Keratinocyte (primary cell): ENCODE measurements around the gene APEH. TPM values are rescaled to one million over a fixed set of nuclear protein-coding genes. Genes with fewer than 3 reads are reported as not detected.

Experiments used
- DNase-seq: peaks from one replicate; pipeline ENCODE4 v3.0.0-alpha.2; 2011; ENCODE audit warnings: low read depth, missing footprints, low spot score
- FAIRE-seq: peaks from 2 replicates; lab custom pipeline; 2011; peaks lifted over from hg19 to GRCh38; lab: Jason Lieb, UNC
- H2AFZ ChIP-seq: 2 replicates; pipeline ENCODE4 v1.6.0; 2012; ENCODE audit warnings: low read length, control low read depth, inconsistent platforms; ENCODE audit not compliant: control insufficient read depth
- H3K27ac ChIP-seq: 2 replicates; pipeline ENCODE4 v1.5.1; 2011; ENCODE audit warnings: low read length; ENCODE audit not compliant: control insufficient read depth, insufficient read depth
- H3K27me3 ChIP-seq: 3 replicates; pipeline ENCODE4 v1.6.0; 2011; ENCODE audit warnings: low read length; ENCODE audit not compliant: control insufficient read depth, insufficient read depth; ENCODE audit errors: extremely low read depth
- H3K36me3 ChIP-seq, 2 experiments: 2 replicates in 1 of 2; 3 replicates in 1 of 2; pipeline ENCODE4 v1.5.1; 2011; ENCODE audit warnings: low read length in 2 of 2, mild to moderate bottlenecking in 1 of 2; ENCODE audit not compliant: control insufficient read depth in 2 of 2, insufficient read depth in 2 of 2; ENCODE audit errors: extremely low read depth in 1 of 2
- H3K4me1 ChIP-seq: 3 replicates; pipeline ENCODE4 v1.5.1; 2011; ENCODE audit warnings: low read length; ENCODE audit not compliant: control insufficient read depth, insufficient read depth; ENCODE audit errors: extremely low read depth
- H3K4me2 ChIP-seq: 3 replicates; pipeline ENCODE4 v1.6.0; 2011; ENCODE audit warnings: low read depth, low read length; ENCODE audit not compliant: control insufficient read depth, insufficient read depth; ENCODE audit errors: extremely low read depth
- H3K4me3 ChIP-seq, 3 experiments: fragments of 200-600 bp in 1 of 3; sonication (generic) in 1 of 3; 2 replicates in 2 of 3; 3 replicates in 1 of 3; pipeline ENCODE4 v1.5.1; 2011 to 2016; ENCODE audit warnings: low read length in 3 of 3, mild to moderate bottlenecking in 3 of 3, control low read depth in 2 of 3, inconsistent platforms in 1 of 3, low read depth in 1 of 3, mixed read lengths in 1 of 3, mixed run types in 1 of 3, moderate library complexity in 1 of 3; ENCODE audit not compliant: control insufficient read depth in 2 of 3, insufficient read depth in 2 of 3; ENCODE audit errors: extremely low read depth in 1 of 3
- H3K79me2 ChIP-seq: 2 replicates; pipeline ENCODE4 v1.6.0; 2012; ENCODE audit warnings: low read length; ENCODE audit not compliant: control insufficient read depth, insufficient read depth
- H3K9ac ChIP-seq: 3 replicates; pipeline ENCODE4 v1.6.0; 2011; ENCODE audit warnings: low read length; ENCODE audit not compliant: control insufficient read depth, insufficient read depth; ENCODE audit errors: extremely low read depth
- H3K9me1 ChIP-seq: 3 replicates; pipeline ENCODE4 v1.6.0; 2011; ENCODE audit warnings: low read length; ENCODE audit not compliant: control insufficient read depth, insufficient read depth; ENCODE audit errors: extremely low read depth
- H3K9me3 ChIP-seq: 2 replicates; pipeline ENCODE4 v1.5.1; 2012; ENCODE audit warnings: low read depth, low read length; ENCODE audit not compliant: control insufficient read depth
- H4K20me1 ChIP-seq: 3 replicates; pipeline ENCODE4 v1.6.0; 2011; ENCODE audit warnings: low read length; ENCODE audit not compliant: control insufficient read depth, insufficient read depth; ENCODE audit errors: extremely low read depth
- EZH2 ChIP-seq: IDR thresholded peaks from one replicate; pipeline ENCODE4 v1.6.1; 2012; ENCODE audit warnings: inconsistent platforms, mild to moderate bottlenecking, low read length, moderate library complexity
- dilution Hi-C: fragments of 300-500 bp; cut with MboI; formaldehyde crosslinking; loops from one replicate; pipeline ENCODE4 v1.7.0; 2020; ENCODE audit warnings: low sequenced_read_pairs; ENCODE audit not compliant: extremely low pct_ligation_motif_present
- polyA plus RNA-seq, 5 experiments: library from polyadenylated mRNA; depleted of rRNA in 3 of 5; stranded (reverse) in 3 of 5; stranded (forward) in 1 of 5; unstranded in 1 of 5; fragments of >200 nt; gene quantifications; 1 replicate in 1 of 5; 2 replicates in 3 of 5; 3 replicates in 1 of 5; pipeline versions ENCODE4 v1.2.1 to v1.2.3, GENCODE V29; 2011 to 2012; ENCODE audit warnings: missing spikeins in 2 of 5, low read depth in 1 of 5, low replicate concordance in 1 of 5
- TF ChIP-seq, protein P1 (sequence below), 3 experiments: IDR thresholded peaks in 1 of 3; conservative IDR thresholded peaks in 1 of 3; optimal IDR thresholded peaks in 1 of 3; 2 replicates in 2 of 3; 3 replicates in 1 of 3; pipeline versions ENCODE3 to v1.5.1; 2011; ENCODE audit warnings: low read length in 3 of 3, mild to moderate bottlenecking in 3 of 3, moderate library complexity in 2 of 3, control low read depth in 1 of 3, inconsistent platforms in 1 of 3; ENCODE audit not compliant: insufficient read depth in 2 of 3; ENCODE audit errors: extremely low read depth in 1 of 3

Gene APEH
- polyA plus RNA-seq, 1 donor (not counting 4 experiments of a cell fraction or from before 2014, with no cell fraction given): 106 TPM

DNA sequence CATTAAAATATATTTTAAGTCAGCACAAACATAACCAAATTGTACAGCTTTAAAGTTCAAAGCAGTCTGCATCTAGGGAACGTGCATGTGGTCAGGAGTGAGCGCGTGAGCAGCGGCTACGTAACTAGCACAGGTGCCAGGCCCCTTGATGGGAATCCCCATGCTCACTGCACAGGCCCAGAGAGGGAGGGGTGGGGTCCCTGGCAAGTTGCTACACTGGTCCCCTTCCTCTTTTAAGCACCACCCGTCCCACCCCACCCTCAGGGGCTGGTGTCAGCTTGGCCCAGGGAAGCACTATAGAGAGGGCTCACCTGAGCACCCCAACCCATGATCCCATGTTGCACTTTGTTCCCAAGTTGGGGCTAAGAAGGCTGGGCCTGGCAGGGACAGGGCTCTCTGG is 50.4 kb downstream of the APEH start:
- Histone ChIP-seq H3K36me3 (peaks cover 21 to 30% of the 10 kb centered on the region in 2 experiments), H3K27ac (peak overlapping the region; percentile 93), H4K20me1 (peaks cover 6% of the 10 kb centered on the region), H3K9me3 (no peaks in the 10 kb centered on the region), H3K4me2 (peak overlapping the region; percentile 95), H3K4me1 (peaks cover 13% of the 10 kb centered on the region), H3K27me3 (no peaks in the 10 kb centered on the region), H3K4me3 (peak overlapping the region; percentile 55 to 99 (median 96)), H3K9me1 (no peaks in the 10 kb centered on the region), H3K79me2 (peaks cover 17% of the 10 kb centered on the region), H3K9ac (peak overlapping the region; percentile 99), H2AFZ (no peak overlapping the region)
- FAIRE-seq (no peak), DNase-seq (no peak)
- no peak for TF ChIP-seq EZH2
- TF ChIP-seq, protein P1, sequence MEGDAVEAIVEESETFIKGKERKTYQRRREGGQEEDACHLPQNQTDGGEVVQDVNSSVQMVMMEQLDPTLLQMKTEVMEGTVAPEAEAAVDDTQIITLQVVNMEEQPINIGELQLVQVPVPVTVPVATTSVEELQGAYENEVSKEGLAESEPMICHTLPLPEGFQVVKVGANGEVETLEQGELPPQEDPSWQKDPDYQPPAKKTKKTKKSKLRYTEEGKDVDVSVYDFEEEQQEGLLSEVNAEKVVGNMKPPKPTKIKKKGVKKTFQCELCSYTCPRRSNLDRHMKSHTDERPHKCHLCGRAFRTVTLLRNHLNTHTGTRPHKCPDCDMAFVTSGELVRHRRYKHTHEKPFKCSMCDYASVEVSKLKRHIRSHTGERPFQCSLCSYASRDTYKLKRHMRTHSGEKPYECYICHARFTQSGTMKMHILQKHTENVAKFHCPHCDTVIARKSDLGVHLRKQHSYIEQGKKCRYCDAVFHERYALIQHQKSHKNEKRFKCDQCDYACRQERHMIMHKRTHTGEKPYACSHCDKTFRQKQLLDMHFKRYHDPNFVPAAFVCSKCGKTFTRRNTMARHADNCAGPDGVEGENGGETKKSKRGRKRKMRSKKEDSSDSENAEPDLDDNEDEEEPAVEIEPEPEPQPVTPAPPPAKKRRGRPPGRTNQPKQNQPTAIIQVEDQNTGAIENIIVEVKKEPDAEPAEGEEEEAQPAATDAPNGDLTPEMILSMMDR (optimal IDR thresholded peaks at IDR 0.05 in 1 of 3, IDR thresholded peaks at IDR 0.05 in 1 of 3, conservative IDR thresholded peaks at IDR 0.05 in 1 of 3; ENCODE audit: extremely low read depth in 1 of 3, insufficient read depth in 2 of 3, low read length in 3 of 3): no peak
- dilution Hi-C loops: no loop called here

DNA sequence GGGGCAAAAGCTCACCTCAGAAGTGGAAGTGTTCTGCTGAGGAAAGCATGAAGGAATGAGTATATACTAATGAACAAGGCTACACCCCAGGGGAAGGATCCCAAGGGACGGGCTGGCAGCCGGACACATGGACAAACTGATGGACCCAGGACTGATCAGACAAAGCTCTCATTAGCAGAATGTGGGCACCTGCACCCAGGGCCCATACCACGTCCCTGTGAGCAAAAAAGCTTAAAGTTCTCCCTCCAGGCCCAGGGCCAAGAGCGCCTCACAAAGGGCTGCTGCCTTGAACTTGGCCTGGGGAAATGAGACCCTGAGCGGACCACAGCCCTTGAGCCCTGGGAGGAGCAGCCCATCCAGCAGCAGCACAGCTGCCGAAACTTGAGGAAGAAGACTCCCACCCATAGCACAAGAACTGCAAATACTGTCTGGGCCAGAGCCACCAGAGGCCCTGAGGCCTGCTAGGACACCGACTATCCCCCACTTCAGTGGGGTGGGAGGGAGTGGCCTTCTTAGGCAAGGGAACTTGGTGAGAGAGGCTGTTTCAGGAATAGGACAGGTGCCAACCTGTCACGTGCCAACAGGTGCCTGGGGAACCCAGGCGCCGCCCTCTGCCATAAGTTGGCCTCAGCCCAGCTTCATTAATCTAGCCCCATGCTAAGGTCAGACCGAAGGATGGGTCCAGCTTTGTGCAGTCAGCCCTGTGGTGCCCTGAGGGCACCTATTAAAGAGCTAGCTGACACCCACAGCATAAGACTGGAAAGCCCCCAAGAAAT is 51.9 kb downstream of the APEH start:
- H4K20me1 ChIP-seq: no peaks in the 10 kb centered on the region
- no peak overlapping the region for H3K4me2 ChIP-seq
- H2AFZ ChIP-seq: no peak overlapping the region
- TF ChIP-seq, protein P1 (optimal IDR thresholded peaks at IDR 0.05 in 1 of 3, IDR thresholded peaks at IDR 0.05 in 1 of 3, conservative IDR thresholded peaks at IDR 0.05 in 1 of 3; ENCODE audit: extremely low read depth in 1 of 3, insufficient read depth in 2 of 3, low read length in 3 of 3): no peak
- TF ChIP-seq EZH2: no peak
- FAIRE-seq: no peak
- H3K4me3 ChIP-seq: no peak overlapping the region
- H3K27me3 ChIP-seq: no peaks in the 10 kb centered on the region
- H3K9me1 ChIP-seq: no peaks in the 10 kb centered on the region
- H3K4me1 ChIP-seq: peaks cover 11% of the 10 kb centered on the region
- dilution Hi-C loops: loop anchor here (25.0 kb wide), 1 partner anchor 136 kb away; the partner anchor contains the start of genes CAMKV and TRAIP
- peaks cover 14 to 24% of the 10 kb centered on the region in 2 experiments for H3K36me3 ChIP-seq
- H3K27ac ChIP-seq: no peak overlapping the region
- no peaks in the 10 kb centered on the region for H3K9me3 ChIP-seq
- DNase-seq: no peak
- no peak overlapping the region for H3K9ac ChIP-seq
- peaks cover 17% of the 10 kb centered on the region for H3K79me2 ChIP-seq
